ENCODE results near the gene MAP4K3. TPM values are rescaled to one million over a fixed set of nuclear protein-coding genes. Genes with fewer than 3 reads are reported as not detected.
A peak's percentile ranks its signal among the peaks of the same experiment; 100 is the strongest.

MAP4K3 gene
- total RNA-seq (11.0 TPM), polyA plus RNA-seq (19.5 TPM)
- long read RNA-seq, donor 1: 0 reads
- long read RNA-seq, donor 2, partial matches to known transcripts: 5 of 5 reads
- long read RNA-seq, donor 2, other reads (novel, unspliced or antisense): 0 of 5 reads
- long read RNA-seq, donor 3, full-length matches to known transcripts: 2 of 2 reads
- long read RNA-seq, donor 3, partial matches to known transcripts: 0 of 2 reads
- long read RNA-seq, donor 3, other reads (novel, unspliced or antisense): 0 of 2 reads
- long read RNA-seq, donor 4, full-length matches to known transcripts: 1 of 1 reads
- long read RNA-seq, donor 4, partial matches to known transcripts: 0 of 1 reads
- long read RNA-seq, donor 4, other reads (novel, unspliced or antisense): 0 of 1 reads
- long read RNA-seq, donor 5, full-length matches to known transcripts: 1 of 1 reads
- long read RNA-seq, donor 5, partial matches to known transcripts: 0 of 1 reads
- long read RNA-seq, donor 5, other reads (novel, unspliced or antisense): 0 of 1 reads
- long read RNA-seq, donor 6, full-length matches to known transcripts: 2 of 2 reads
- long read RNA-seq, donor 6, partial matches to known transcripts: 0 of 2 reads
- long read RNA-seq, donor 6, other reads (novel, unspliced or antisense): 0 of 2 reads
- long read RNA-seq, donor 7, full-length matches to known transcripts: 3 of 3 reads
- long read RNA-seq, donor 7, partial matches to known transcripts: 0 of 3 reads
- long read RNA-seq, donor 7, other reads (novel, unspliced or antisense): 0 of 3 reads
- long read RNA-seq, donor 8: 0 reads
- long read RNA-seq, donor 9: 0 reads
- long read RNA-seq, donor 10, full-length matches to known transcripts: 2 of 2 reads
- long read RNA-seq, donor 10, partial matches to known transcripts: 0 of 2 reads
- long read RNA-seq, donor 10, other reads (novel, unspliced or antisense): 0 of 2 reads

DNA sequence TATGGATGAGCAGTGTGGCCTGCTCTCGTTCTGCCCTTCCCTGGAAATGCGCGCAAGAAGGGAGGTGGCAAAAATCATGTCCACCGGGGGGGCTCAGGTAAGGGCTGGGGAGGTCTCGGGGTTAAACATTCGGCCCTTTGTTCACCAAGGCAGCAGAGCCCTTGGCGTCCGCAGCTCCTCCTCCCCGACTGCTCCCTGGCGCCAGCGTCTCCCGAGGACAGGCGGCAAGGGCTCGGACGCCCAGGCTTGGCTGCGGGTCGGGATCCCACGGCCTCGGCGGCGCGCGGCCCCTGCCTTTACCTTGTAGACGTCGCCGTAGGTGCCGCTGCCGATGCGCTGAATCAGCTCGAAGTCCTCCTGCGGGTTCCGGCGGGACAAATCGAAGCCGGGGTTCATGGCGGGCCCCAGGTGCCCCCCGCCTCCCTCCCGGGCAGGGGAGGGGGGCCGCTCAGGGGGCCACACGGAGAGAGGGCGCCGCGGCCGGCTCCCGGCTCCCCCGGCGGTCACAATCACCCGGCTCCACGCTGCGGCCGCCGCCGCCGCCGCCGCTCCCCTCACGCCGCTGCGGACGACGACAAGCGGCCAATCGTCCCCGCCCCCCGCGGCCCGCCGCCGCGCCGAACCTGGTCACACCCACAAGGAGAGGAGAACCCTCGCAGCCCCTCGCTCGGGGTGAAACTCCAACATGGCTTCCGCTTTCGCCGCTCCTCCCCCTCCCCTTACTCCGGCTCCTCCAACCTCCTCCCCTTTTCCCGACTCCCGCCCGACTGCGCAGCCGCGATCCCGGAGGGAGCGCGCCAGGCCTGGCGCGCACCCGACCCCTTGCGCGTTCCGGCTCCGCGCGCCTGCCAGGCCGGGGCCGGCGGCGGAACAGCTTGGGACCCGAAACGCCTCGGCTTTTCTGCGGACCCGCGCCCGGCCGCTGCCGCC is at the start of gene MAP4K3:
MAP4K3 (minus strand) TSS at position 694 of the 930 bp plus-strand sequence; CDS start at position 396, 298 bp downstream.
- peak within 1 kb of the TSS; percentile 74 to 84 for H3K4me3 ChIP-seq (ENCODE audit: low read length in 2 of 2)
- peaks cover 10 to 17% of the 10 kb centered on the region in 2 donors for H3K4me1 ChIP-seq (ENCODE audit: control insufficient read depth in 2 of 2, insufficient read depth in 2 of 2, low read length in 2 of 2)
- DNase-seq (ENCODE audit: low read depth in 6 of 9, low spot score in 9 of 9): peak; percentile 51 to 89 (median 70)
- H3K27ac ChIP-seq (ENCODE audit: low read depth in 1 of 2, low read length in 1 of 2): peak within 1 kb of the TSS; percentile 79 to 82
- peaks cover 0 to 3% of the 10 kb centered on the region in 2 donors for H3K9me3 ChIP-seq (ENCODE audit: control insufficient read depth in 2 of 2, insufficient read depth in 1 of 2, low read length in 1 of 2)
- H3K36me3 ChIP-seq (ENCODE audit: control insufficient read depth in 2 of 2, insufficient read depth in 2 of 2, low read length in 1 of 2): no peaks in the 10 kb centered on the region
- no peaks in the 10 kb centered on the region for H3K27me3 ChIP-seq (ENCODE audit: control insufficient read depth in 2 of 2, insufficient read depth in 1 of 2, low read length in 1 of 2)
- under 1% methylated on average over 109 of the region's 109 CpGs for WGBS

DNA sequence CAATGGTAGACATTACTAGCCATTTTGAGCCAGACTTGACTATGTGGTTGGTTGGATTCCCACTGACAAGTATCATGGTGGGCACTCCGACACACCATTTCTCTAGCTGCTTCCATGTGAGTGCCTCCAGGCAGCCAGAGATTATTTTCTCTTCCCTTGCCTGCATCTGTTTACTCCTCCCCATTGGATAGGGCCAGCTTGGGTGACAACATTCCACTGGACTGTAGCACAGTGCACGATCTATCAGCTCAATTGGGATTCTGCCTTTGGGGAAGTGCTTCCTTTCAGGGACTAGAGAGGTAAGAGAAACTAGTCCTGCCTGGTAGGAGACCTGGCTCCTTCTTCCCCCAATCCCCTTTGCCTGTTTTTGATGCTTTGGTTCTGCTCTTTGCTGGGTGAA is 49.0 kb upstream of the MAP4K3 start:
- Histone ChIP-seq H3K27me3 (ENCODE audit: control insufficient read depth in 2 of 2, insufficient read depth in 1 of 2, low read length in 1 of 2) (no peaks in the 10 kb centered on the region), H3K4me1 (ENCODE audit: control insufficient read depth in 2 of 2, insufficient read depth in 2 of 2, low read length in 2 of 2) (no peaks in the 10 kb centered on the region), H3K36me3 (ENCODE audit: control insufficient read depth in 2 of 2, insufficient read depth in 2 of 2, low read length in 1 of 2) (no peaks in the 10 kb centered on the region), H3K9me3 (ENCODE audit: control insufficient read depth in 2 of 2, insufficient read depth in 1 of 2, low read length in 1 of 2) (no peaks in the 10 kb centered on the region), H3K27ac (ENCODE audit: low read depth in 1 of 2, low read length in 1 of 2) (no peak overlapping the region), H3K4me3 (ENCODE audit: low read length in 2 of 2) (no peak overlapping the region)
- no peak for DNase-seq (ENCODE audit: low read depth in 6 of 9, low spot score in 9 of 9)
- 94% methylated on average over 2 of the region's 2 CpGs for WGBS

DNA sequence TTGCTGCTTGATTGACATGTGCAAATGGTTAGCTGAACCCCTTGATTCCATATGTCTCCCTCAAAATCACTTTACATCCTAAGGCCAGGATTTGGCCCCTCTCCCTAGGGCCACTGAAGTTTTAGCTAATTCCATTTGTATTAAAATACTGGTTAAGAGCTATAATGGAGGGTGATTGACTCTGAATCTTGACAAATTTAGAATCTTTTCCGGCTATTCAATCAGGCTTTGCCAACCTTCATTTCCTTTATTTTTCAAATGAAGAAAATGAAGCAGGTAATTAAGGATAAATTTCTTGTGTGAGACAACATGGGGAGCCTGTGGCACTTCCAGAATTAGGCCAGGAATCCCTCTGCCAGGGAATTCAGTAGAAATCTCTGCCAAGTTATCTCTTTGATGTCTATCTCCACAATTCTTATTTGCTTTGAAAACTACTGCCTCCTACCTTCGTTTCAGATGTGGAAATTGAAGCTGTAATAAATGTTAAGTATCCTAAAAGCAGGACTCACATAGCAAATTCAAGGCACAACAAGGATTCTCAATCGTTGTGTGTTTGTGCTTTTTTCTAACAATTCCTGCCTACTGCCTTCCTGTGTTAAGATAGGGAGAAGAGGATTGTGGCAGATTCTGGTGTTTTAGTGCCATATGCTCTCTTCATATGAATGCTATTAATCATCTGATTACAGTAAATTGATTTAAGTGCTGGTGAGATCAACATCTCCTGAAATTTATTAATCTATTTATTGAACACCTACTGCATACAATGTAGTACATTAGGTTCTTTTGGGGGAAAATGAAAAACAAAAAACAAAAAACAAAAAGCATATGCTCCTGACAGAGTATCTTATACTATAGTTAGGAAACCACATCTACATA is 47.8 kb upstream of the MAP4K3 start:
- 91% methylated on average over 3 of the region's 3 CpGs for WGBS
- H3K4me3 ChIP-seq (ENCODE audit: low read length in 2 of 2): no peak overlapping the region
- no peaks in the 10 kb centered on the region for H3K36me3 ChIP-seq (ENCODE audit: control insufficient read depth in 2 of 2, insufficient read depth in 2 of 2, low read length in 1 of 2)
- DNase-seq (ENCODE audit: low read depth in 6 of 9, low spot score in 9 of 9): no peak
- no peaks in the 10 kb centered on the region for H3K27me3 ChIP-seq (ENCODE audit: control insufficient read depth in 2 of 2, insufficient read depth in 1 of 2, low read length in 1 of 2)
- no peaks in the 10 kb centered on the region for H3K4me1 ChIP-seq (ENCODE audit: control insufficient read depth in 2 of 2, insufficient read depth in 2 of 2, low read length in 2 of 2)
- no peak overlapping the region for H3K27ac ChIP-seq (ENCODE audit: low read depth in 1 of 2, low read length in 1 of 2)
- H3K9me3 ChIP-seq (ENCODE audit: control insufficient read depth in 2 of 2, insufficient read depth in 1 of 2, low read length in 1 of 2): no peaks in the 10 kb centered on the region

DNA sequence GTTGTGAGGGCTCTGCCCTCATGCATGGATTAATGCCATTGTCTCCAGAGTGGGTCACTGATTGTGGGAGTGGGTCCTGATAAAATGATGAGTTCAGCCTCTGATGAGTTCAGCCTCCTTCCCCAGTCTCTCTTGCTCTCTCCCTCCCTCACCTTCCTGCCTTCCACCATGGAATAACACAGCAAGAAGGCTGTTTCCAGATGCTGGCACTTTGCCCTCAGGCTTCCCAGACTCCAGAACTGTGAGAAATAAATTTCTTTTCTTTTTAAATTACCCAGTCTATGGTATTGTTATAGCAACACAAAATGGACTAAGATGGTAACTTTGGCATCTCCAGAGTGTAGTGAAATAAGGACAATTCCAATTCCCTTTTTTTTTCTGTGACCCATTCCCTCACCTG is 47.1 kb upstream of the MAP4K3 start:
- Histone ChIP-seq H3K36me3 (ENCODE audit: control insufficient read depth in 2 of 2, insufficient read depth in 2 of 2, low read length in 1 of 2) (no peaks in the 10 kb centered on the region), H3K9me3 (ENCODE audit: control insufficient read depth in 2 of 2, insufficient read depth in 1 of 2, low read length in 1 of 2) (no peaks in the 10 kb centered on the region), H3K4me1 (ENCODE audit: control insufficient read depth in 2 of 2, insufficient read depth in 2 of 2, low read length in 2 of 2) (no peaks in the 10 kb centered on the region), H3K27ac (ENCODE audit: low read depth in 1 of 2, low read length in 1 of 2) (no peak overlapping the region), H3K4me3 (ENCODE audit: low read length in 2 of 2) (no peak overlapping the region), H3K27me3 (ENCODE audit: control insufficient read depth in 2 of 2, insufficient read depth in 1 of 2, low read length in 1 of 2) (no peaks in the 10 kb centered on the region)
- no peak for DNase-seq (ENCODE audit: low read depth in 6 of 9, low spot score in 9 of 9)

DNA sequence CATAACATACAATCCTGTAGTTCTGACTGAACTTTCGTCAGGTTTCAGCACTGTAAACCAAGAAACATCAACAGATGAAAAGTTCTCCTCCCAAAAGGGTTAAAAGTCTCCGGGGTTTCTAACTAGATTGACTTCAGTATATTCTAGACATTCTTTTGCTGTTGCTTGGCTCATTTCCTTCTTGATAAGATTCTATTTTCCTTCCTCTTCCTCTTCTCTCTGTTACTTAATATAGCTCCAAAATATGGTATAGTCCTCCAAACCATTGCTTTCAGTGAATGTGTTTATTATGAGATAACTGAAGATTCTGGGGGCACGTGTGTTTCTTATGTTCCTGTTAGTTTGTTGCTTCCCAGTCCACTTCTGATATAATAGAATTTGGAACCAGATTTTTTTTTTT is 46.4 kb upstream of the MAP4K3 start:
- 36% methylated on average over 3 of the region's 3 CpGs for WGBS
- Histone ChIP-seq H3K4me1 (ENCODE audit: control insufficient read depth in 2 of 2, insufficient read depth in 2 of 2, low read length in 2 of 2) (no peaks in the 10 kb centered on the region), H3K36me3 (ENCODE audit: control insufficient read depth in 2 of 2, insufficient read depth in 2 of 2, low read length in 1 of 2) (no peaks in the 10 kb centered on the region), H3K4me3 (ENCODE audit: low read length in 2 of 2) (no peak overlapping the region), H3K27ac (ENCODE audit: low read depth in 1 of 2, low read length in 1 of 2) (no peak overlapping the region), H3K27me3 (ENCODE audit: control insufficient read depth in 2 of 2, insufficient read depth in 1 of 2, low read length in 1 of 2) (no peaks in the 10 kb centered on the region), H3K9me3 (ENCODE audit: control insufficient read depth in 2 of 2, insufficient read depth in 1 of 2, low read length in 1 of 2) (no peaks in the 10 kb centered on the region)
- no peak for DNase-seq (ENCODE audit: low read depth in 6 of 9, low spot score in 9 of 9)

DNA sequence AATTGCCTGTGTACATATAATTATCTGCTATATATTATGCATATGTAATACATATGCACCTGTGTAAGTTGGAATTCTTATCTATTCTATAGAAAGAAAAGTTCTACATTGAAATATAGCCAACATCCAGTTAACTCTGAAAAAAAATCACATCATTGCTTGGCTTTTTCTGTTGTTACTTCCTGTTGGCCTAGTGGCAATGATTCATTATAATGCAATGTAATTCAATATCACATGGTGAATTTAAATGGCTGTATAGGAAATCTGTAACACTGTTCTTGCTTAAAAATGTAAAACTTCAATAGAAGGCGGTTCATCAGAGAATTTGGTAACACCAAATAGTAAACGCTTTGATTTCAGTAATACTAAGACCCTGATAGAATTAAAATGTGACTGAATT is 44.5 kb upstream of the MAP4K3 start:
- Histone ChIP-seq H3K27ac (ENCODE audit: low read depth in 1 of 2, low read length in 1 of 2) (no peak overlapping the region), H3K27me3 (ENCODE audit: control insufficient read depth in 2 of 2, insufficient read depth in 1 of 2, low read length in 1 of 2) (no peaks in the 10 kb centered on the region), H3K36me3 (ENCODE audit: control insufficient read depth in 2 of 2, insufficient read depth in 2 of 2, low read length in 1 of 2) (no peaks in the 10 kb centered on the region), H3K9me3 (ENCODE audit: control insufficient read depth in 2 of 2, insufficient read depth in 1 of 2, low read length in 1 of 2) (no peaks in the 10 kb centered on the region), H3K4me3 (ENCODE audit: low read length in 2 of 2) (no peak overlapping the region), H3K4me1 (ENCODE audit: control insufficient read depth in 2 of 2, insufficient read depth in 2 of 2, low read length in 2 of 2) (no peaks in the 10 kb centered on the region)
- no peak for DNase-seq (ENCODE audit: low read depth in 6 of 9, low spot score in 9 of 9)
- 98% methylated on average over 2 of the region's 2 CpGs for WGBS

DNA sequence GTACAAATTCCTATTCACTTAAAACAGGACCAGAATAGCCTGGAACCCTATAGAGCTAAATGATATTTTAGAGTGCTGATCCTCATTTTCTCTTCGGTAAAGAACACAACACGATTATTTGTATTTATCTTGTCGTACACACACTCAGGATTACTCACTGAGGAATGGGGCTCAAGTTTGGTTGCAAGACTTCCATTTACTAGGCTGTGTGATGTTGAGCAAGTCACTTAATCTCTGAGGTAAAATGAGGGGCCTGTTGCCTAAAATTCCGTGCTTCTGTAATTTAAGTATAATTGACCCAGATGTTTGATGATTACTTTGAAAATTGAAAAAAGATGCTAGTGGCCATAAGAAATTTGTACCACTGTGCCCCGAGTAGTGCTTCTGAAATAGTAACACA is 42.6 kb upstream of the MAP4K3 start:
- WGBS: 98% methylated on average over 5 of the region's 5 CpGs
- Histone ChIP-seq H3K9me3 (ENCODE audit: control insufficient read depth in 2 of 2, insufficient read depth in 1 of 2, low read length in 1 of 2) (no peaks in the 10 kb centered on the region), H3K27me3 (ENCODE audit: control insufficient read depth in 2 of 2, insufficient read depth in 1 of 2, low read length in 1 of 2) (no peaks in the 10 kb centered on the region), H3K36me3 (ENCODE audit: control insufficient read depth in 2 of 2, insufficient read depth in 2 of 2, low read length in 1 of 2) (no peaks in the 10 kb centered on the region), H3K27ac (ENCODE audit: low read depth in 1 of 2, low read length in 1 of 2) (no peak overlapping the region), H3K4me3 (ENCODE audit: low read length in 2 of 2) (no peak overlapping the region), H3K4me1 (ENCODE audit: control insufficient read depth in 2 of 2, insufficient read depth in 2 of 2, low read length in 2 of 2) (no peaks in the 10 kb centered on the region)
- DNase-seq (ENCODE audit: low read depth in 6 of 9, low spot score in 9 of 9): no peak

DNA sequence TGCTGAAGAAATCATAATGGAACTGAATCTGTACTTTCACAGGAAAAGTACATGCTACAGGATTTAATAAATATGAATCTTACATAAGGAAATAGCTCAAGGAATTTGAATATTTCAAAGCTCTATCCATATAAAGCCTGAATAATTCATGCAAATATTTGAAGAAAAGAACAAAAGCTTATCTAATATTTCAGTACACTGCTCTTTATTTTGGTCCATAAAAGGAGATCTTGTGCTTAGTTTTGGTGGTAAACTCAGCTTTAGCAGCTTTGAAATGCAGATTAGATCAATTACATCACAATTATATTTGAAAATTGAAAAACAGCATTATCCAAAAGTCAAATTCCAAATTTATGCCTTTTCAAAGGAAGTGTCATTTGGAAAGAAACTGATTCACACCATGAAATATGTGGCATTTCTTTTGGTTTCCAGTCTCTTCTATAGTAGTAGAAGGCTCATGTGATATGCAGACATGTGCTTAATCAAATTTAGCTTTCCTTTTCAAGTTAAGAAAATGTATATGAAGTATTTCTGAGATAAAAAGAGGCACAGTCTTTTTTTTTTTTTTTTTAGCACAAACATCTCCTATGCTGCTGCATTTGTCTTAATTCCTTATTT is 42.1 kb upstream of the MAP4K3 start:
- H3K4me3 ChIP-seq (ENCODE audit: low read length in 2 of 2): no peak overlapping the region
- no peaks in the 10 kb centered on the region for H3K9me3 ChIP-seq (ENCODE audit: control insufficient read depth in 2 of 2, insufficient read depth in 1 of 2, low read length in 1 of 2)
- H3K36me3 ChIP-seq (ENCODE audit: control insufficient read depth in 2 of 2, insufficient read depth in 2 of 2, low read length in 1 of 2): no peaks in the 10 kb centered on the region
- no peaks in the 10 kb centered on the region for H3K4me1 ChIP-seq (ENCODE audit: control insufficient read depth in 2 of 2, insufficient read depth in 2 of 2, low read length in 2 of 2)
- no peaks in the 10 kb centered on the region for H3K27me3 ChIP-seq (ENCODE audit: control insufficient read depth in 2 of 2, insufficient read depth in 1 of 2, low read length in 1 of 2)
- DNase-seq (ENCODE audit: low read depth in 6 of 9, low spot score in 9 of 9): no peak
- no peak overlapping the region for H3K27ac ChIP-seq (ENCODE audit: low read depth in 1 of 2, low read length in 1 of 2)

Data from thymus (tissue), 14 donors.